Measurements from ENCODE around the gene FSHB. TPM values are rescaled to one million over a fixed set of nuclear protein-coding genes. Genes with fewer than 3 reads are reported as not detected.

Gene FSHB
- total and polyA plus RNA-seq, 12 donors: not detected

- Histone ChIP-seq H3K4me1 (no peaks in the 10 kb centered on the region), H3K9me3 (no peaks in the 10 kb centered on the region), H3K4me3 (no peak overlapping the region), H3K27me3 (no peaks in the 10 kb centered on the region), H3K27ac (no peak overlapping the region), H3K36me3 (no peaks in the 10 kb centered on the region)
- 65 to 71% methylated on average over 7 of the region's 7 CpGs for WGBS, 2 donors
- ATAC-seq (no peak), DNase-seq (no peak)
- TF ChIP-seq CTCF (IDR thresholded peaks at IDR 0.05): no peak
- intact Hi-C loops (cut with DNase I): no loop called here
Measured at GRCh38 chr11:30281476-30282288, 50.9 kb downstream of the FSHB start.

- no peaks in the 10 kb centered on the region for H3K4me1 ChIP-seq
- DNase-seq: no peak
- no peaks in the 10 kb centered on the region for H3K36me3 ChIP-seq
- no peaks in the 10 kb centered on the region for H3K9me3 ChIP-seq
- TF ChIP-seq CTCF (IDR thresholded peaks at IDR 0.05): no peak
- 69 to 80% methylated on average over 3 of the region's 3 CpGs for WGBS, 2 donors
- H3K4me3 ChIP-seq: no peak overlapping the region
- no peak for ATAC-seq
- H3K27me3 ChIP-seq: no peaks in the 10 kb centered on the region
- no peak overlapping the region for H3K27ac ChIP-seq
- intact Hi-C loops (cut with DNase I): no loop called here
Measured at GRCh38 chr11:30282289-30282631, 51.4 kb downstream of the FSHB start.

Other genes with a start within 250 kb of the FSHB start
- gene KCNA4, start 214.0 kb upstream of the FSHB start, total RNA-seq: 10 to 100 TPM in 3 of 10 donors, 1 to 10 TPM in 7; 1.3 to 12.8 (median 7.4) TPM
- gene KCNA4, start 214.0 kb upstream of the FSHB start, polyA plus RNA-seq: 1 to 10 TPM; 1.2 to 1.8 TPM
- gene ARL14EP, start 92.1 kb downstream of the FSHB start, total RNA-seq: 10 to 100 TPM; 28.2 to 43.5 (median 32.3) TPM
- gene ARL14EP, start 92.1 kb downstream of the FSHB start, polyA plus RNA-seq: 10 to 100 TPM; 10.1 to 14.7 TPM